Measurements from ENCODE around the gene ACD.

DNA sequence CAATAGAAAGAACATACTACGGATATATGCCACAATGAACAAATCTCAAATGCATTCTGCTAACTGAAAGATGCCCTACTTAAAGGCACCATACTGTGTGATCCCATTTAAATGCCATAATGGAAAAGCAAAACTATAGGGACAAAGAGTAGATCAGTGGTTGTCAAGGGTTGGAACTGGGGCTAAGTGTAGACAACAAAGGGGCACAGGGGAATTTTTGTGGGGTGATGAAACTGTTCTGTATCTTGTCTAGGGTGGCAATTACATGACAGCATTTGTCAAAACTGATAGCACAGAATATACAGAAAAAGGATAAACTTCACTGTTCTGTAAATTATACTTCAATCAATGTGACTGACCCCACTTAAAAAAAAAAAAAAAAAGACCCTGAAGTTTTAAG, 41.4 kb upstream of the ACD start:
- TF ChIP-seq, protein P1, sequence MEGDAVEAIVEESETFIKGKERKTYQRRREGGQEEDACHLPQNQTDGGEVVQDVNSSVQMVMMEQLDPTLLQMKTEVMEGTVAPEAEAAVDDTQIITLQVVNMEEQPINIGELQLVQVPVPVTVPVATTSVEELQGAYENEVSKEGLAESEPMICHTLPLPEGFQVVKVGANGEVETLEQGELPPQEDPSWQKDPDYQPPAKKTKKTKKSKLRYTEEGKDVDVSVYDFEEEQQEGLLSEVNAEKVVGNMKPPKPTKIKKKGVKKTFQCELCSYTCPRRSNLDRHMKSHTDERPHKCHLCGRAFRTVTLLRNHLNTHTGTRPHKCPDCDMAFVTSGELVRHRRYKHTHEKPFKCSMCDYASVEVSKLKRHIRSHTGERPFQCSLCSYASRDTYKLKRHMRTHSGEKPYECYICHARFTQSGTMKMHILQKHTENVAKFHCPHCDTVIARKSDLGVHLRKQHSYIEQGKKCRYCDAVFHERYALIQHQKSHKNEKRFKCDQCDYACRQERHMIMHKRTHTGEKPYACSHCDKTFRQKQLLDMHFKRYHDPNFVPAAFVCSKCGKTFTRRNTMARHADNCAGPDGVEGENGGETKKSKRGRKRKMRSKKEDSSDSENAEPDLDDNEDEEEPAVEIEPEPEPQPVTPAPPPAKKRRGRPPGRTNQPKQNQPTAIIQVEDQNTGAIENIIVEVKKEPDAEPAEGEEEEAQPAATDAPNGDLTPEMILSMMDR (IDR thresholded peaks at IDR 0.05) = no peak
- no peak for TF ChIP-seq POLR2A (IDR thresholded peaks at IDR 0.05)

All from body of pancreas (tissue), 4 donors.